ENCODE measurements around the gene GMDS.

GMDS gene

GRCh38 chr6:1640476-1640875, 604.9 kb downstream of the GMDS start:
- no peak for DNase-seq (ENCODE audit: extremely low read depth, low read depth)

GRCh38 chr6:1639430-1639829, 606.0 kb downstream of the GMDS start:
- no peak for DNase-seq (ENCODE audit: extremely low read depth, low read depth)
- TF ChIP-seq CTCF (IDR thresholded peaks at IDR 0.05; ENCODE audit: low read depth, low read length) = no peak

More at GRCh38 chr6:1640476-1640875, 604.9 kb downstream of the GMDS start:
- no peak for TF ChIP-seq CTCF (IDR thresholded peaks at IDR 0.05; ENCODE audit: low read depth, low read length)

- no peak for TF ChIP-seq CTCF (IDR thresholded peaks at IDR 0.05; ENCODE audit: low read depth, low read length)
- no peak for DNase-seq (ENCODE audit: extremely low read depth, low read depth)
Measured at GRCh38 chr6:1636971-1637871, 608.2 kb downstream of the GMDS start.

- TF ChIP-seq CTCF (IDR thresholded peaks at IDR 0.05; ENCODE audit: low read depth, low read length) = no peak
- DNase-seq (ENCODE audit: extremely low read depth, low read depth) = no peak
Measured at GRCh38 chr6:1636272-1636825, 609.1 kb downstream of the GMDS start.

GRCh38 chr6:1635305-1636010, 609.9 kb downstream of the GMDS start:
- DNase-seq (ENCODE audit: extremely low read depth, low read depth) = no peak
- TF ChIP-seq CTCF (IDR thresholded peaks at IDR 0.05; ENCODE audit: low read depth, low read length) = no peak

GRCh38 chr6:1634081-1634480, 611.3 kb downstream of the GMDS start:
- no peak for DNase-seq (ENCODE audit: extremely low read depth, low read depth)
- no peak for TF ChIP-seq CTCF (IDR thresholded peaks at IDR 0.05; ENCODE audit: low read depth, low read length)

Measured in AG09319 (cell line).